RWPE1 (cell line): ENCODE results near the gene TNIP1.

Experiments used
- CTCF ChIA-PET: fragments of 350-600 bp; sonication (Branson Sonifier 250); formaldehyde crosslinking; extraction: SDS; loops from one replicate; lab custom pipeline; 2021; lab: Yijun Ruan, JAX
- POLR2A ChIA-PET: fragments of 400-600 bp; formaldehyde crosslinking; extraction: SDS; loops from one replicate; lab custom pipeline; 2020; ENCODE audit warnings: antibody characterized with exemption; ENCODE audit not compliant: low non-redundant PET; lab: Yijun Ruan, JAX
- DNase-seq: peaks from one replicate; pipeline ENCODE4 v3.0.0; 2012; ENCODE audit warnings: low spot score
- H3K27ac ChIP-seq: fragments of 450-650 bp; 2 replicates; pipeline ENCODE4 v1.5.1; 2017
- CTCF ChIP-seq: fragments of 450-650 bp; conservative IDR thresholded peaks from 2 replicates; pipeline ENCODE4 v1.5.1; 2017; ENCODE audit warnings: low read depth, mild to moderate bottlenecking

The TNIP1 gene

GRCh38 chr5:151014680-151015343, 66.0 kb downstream of the TNIP1 start:
- ChIA-PET CTCF (interaction anchor here (0.7 kb wide), 1 partner anchor 13 kb away, joined by 3 read pairs; no protein-coding TSS in a partner anchor), POLR2A (no interaction called here)
- no peak for DNase-seq
- TF ChIP-seq CTCF, result no peak
- H3K27ac ChIP-seq, result no peak overlapping the region

GRCh38 chr5:151012862-151013261, 68.0 kb downstream of the TNIP1 start:
- DNase-seq, result no peak
- no peak overlapping the region for H3K27ac ChIP-seq
- POLR2A ChIA-PET, result no interaction called here
- CTCF ChIA-PET, result interaction anchor here (1.1 to 1.2 kb wide), 4 partner anchors 11 to 40 kb away, joined by 3 to 7 read pairs (median 4); no protein-coding TSS in a partner anchor
- TF ChIP-seq CTCF, result no peak

- no peak for DNase-seq
- no peak overlapping the region for H3K27ac ChIP-seq
- CTCF ChIA-PET, result no interaction called here
- POLR2A ChIA-PET, result no interaction called here
- no peak for TF ChIP-seq CTCF
These were observed 71.9 kb downstream of the TNIP1 start for GRCh38 chr5:151008906-151009305.

GRCh38 chr5:151008210-151008491, 72.7 kb downstream of the TNIP1 start:
- DNase-seq, result no peak
- no peak overlapping the region for H3K27ac ChIP-seq
- TF ChIP-seq CTCF, result no peak
- CTCF ChIA-PET, result no interaction called here
- POLR2A ChIA-PET, result no interaction called here

GRCh38 chr5:151007430-151008209, 73.2 kb downstream of the TNIP1 start:
- TF ChIP-seq CTCF, result no peak
- no peak overlapping the region for H3K27ac ChIP-seq
- no peak for DNase-seq
- POLR2A ChIA-PET, result no interaction called here
- CTCF ChIA-PET, result no interaction called here

GRCh38 chr5:151006704-151007334, 74.0 kb downstream of the TNIP1 start:
- ChIA-PET POLR2A (no interaction called here), CTCF (interaction anchor here (1.5 kb wide), 1 partner anchor 158 kb away, joined by 3 read pairs; no protein-coding TSS in a partner anchor)
- H3K27ac ChIP-seq, result no peak overlapping the region
- no peak for DNase-seq
- TF ChIP-seq CTCF, result no peak
